BJ (cell line): ENCODE data around the gene POU2F3. TPM values are rescaled to one million over a fixed set of nuclear protein-coding genes. Genes with fewer than 3 reads are reported as not detected.

Experiments used
- CTCF ChIA-PET: fragments of 350-600 bp; formaldehyde crosslinking; extraction: SDS; loops from one replicate; lab custom pipeline; 2021; ENCODE audit warnings: antibody characterized with exemption, inconsistent platforms; lab: Yijun Ruan, JAX
- POLR2A ChIA-PET: fragments of 300-600 bp; sonication (Branson Sonifier 250); formaldehyde crosslinking; extraction: SDS; loops from one replicate; lab custom pipeline; 2021; ENCODE audit warnings: antibody characterized with exemption; lab: Charles Lee
- DNase-seq: peaks from one replicate; pipeline ENCODE4 v3.0.0-alpha.2; 2011; ENCODE audit warnings: low read depth
- H3K27me3 ChIP-seq: 2 replicates; pipeline ENCODE4 v1.6.0; 2011; ENCODE audit warnings: low read length; ENCODE audit not compliant: control insufficient read depth, insufficient read depth
- H3K36me3 ChIP-seq: 2 replicates; pipeline ENCODE4 v1.5.1; 2011; ENCODE audit warnings: low read length; ENCODE audit not compliant: control insufficient read depth, insufficient read depth
- H3K4me3 ChIP-seq: 2 replicates; pipeline ENCODE4 v1.5.1; 2011; ENCODE audit warnings: low read depth, mild to moderate bottlenecking, control low read depth, low read length
- polyA plus RNA-seq: library from polyadenylated mRNA; depleted of rRNA; stranded (reverse); fragments of >200 nt; gene quantifications from 2 replicates; pipeline ENCODE4 v1.2.3, GENCODE V29; 2011
- TF ChIP-seq, protein P1 (sequence below): IDR thresholded peaks from 2 replicates; pipeline ENCODE4 v1.5.1; 2011; ENCODE audit warnings: low read depth, mild to moderate bottlenecking, control low read depth, inconsistent platforms, low read length, moderate library complexity; ENCODE audit not compliant: insufficient read depth

Gene POU2F3
- polyA plus RNA-seq, 1 experiment, result 0.06 TPM

DNA sequence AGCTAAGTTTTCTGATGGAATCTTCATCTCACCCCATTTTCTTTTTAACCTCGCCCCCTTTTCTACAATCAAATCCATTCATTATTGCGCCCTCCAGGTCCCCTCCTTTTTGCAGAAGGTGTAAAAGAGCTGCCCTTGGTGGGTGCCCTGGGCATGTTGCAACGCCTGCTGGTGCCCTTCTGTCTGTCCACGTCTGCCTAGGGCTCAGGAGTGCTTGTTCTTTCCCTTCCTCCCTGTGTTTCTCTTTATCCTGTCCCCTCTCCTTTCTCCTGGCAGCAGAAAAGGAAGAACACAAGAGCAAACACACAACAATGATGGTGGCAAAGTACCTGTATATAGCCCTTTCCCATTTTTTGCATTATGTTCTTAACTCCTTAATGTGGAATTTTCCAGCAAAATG is 79.0 kb downstream of the POU2F3 start:
- Histone ChIP-seq H3K36me3 (no peaks in the 10 kb centered on the region), H3K27me3 (peaks cover 10% of the 10 kb centered on the region), H3K4me3 (no peak overlapping the region)
- POLR2A ChIA-PET, result no interaction called here
- CTCF ChIA-PET, result interaction anchor here (1.2 to 2.2 kb wide), 3 partner anchors 9 to 16 kb away, joined by 3 to 10 read pairs (median 5); no protein-coding TSS in a partner anchor
- TF ChIP-seq, protein P1, sequence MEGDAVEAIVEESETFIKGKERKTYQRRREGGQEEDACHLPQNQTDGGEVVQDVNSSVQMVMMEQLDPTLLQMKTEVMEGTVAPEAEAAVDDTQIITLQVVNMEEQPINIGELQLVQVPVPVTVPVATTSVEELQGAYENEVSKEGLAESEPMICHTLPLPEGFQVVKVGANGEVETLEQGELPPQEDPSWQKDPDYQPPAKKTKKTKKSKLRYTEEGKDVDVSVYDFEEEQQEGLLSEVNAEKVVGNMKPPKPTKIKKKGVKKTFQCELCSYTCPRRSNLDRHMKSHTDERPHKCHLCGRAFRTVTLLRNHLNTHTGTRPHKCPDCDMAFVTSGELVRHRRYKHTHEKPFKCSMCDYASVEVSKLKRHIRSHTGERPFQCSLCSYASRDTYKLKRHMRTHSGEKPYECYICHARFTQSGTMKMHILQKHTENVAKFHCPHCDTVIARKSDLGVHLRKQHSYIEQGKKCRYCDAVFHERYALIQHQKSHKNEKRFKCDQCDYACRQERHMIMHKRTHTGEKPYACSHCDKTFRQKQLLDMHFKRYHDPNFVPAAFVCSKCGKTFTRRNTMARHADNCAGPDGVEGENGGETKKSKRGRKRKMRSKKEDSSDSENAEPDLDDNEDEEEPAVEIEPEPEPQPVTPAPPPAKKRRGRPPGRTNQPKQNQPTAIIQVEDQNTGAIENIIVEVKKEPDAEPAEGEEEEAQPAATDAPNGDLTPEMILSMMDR, result no peak
- DNase-seq, result no peak

DNA sequence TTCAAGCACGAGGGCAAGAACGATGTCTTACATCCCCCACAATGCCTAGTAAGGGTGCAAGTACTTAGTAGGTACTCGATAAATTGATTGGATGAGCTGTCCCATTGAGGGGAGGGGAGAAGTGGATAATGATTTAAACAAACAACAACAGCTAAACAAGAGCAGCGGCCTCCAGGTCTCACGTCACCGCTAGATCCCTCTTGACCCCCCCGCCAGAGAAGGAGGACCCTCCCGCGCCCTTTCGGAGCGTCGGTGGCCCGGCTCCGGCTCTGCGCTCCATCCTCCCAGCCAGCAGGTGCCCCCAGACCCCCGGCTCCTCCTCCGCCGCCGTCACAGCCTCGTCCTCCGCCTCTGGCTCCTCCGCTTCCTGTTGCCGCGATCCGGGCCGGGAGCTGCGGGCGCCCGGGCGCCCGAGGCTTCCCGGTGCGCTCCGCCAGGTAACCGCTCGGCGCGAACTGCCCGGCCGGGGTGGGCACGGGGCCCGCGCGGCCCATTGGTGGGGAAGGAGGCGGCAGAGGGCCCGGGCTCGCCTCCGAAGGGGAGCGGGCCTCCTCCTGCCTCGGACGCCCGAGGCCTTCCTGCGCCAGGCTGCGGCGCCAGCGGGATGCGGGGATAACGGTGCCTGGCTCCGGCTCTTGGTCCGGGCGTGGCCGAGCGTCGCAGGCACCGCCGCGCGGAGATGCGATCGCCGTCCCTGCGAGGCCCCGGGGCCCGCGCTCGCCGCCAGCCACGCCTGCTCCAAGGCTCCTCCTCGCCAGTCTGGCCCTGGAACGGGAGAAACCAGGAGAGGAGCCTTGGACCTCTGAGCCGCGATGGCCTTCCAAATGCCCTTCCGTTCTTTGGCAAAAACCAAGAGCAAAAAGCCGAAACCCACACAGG is 85.2 kb downstream of the POU2F3 start, which contains the start of gene TLCD5:
TSS of gene TLCD5 (plus strand) at position 368 of the 879 bp plus-strand sequence. CDS start 2,143 bp downstream, outside the sequence.
- POLR2A ChIA-PET, result no interaction called here
- DNase-seq, result no peak
- TF ChIP-seq, protein P1, result peak; percentile 33; the same call in 1 of the 2 replicates
- H3K36me3 ChIP-seq, result peaks cover 3% of the 10 kb centered on the region
- no peaks in the 10 kb centered on the region for H3K27me3 ChIP-seq
- CTCF ChIA-PET, result interaction anchor here (1.6 to 2.4 kb wide), 2 partner anchors 18 to 23 kb away, joined by 4 to 15 read pairs; no protein-coding TSS in a partner anchor
- H3K4me3 ChIP-seq, result peak within 1 kb of the TSS; percentile 62

DNA sequence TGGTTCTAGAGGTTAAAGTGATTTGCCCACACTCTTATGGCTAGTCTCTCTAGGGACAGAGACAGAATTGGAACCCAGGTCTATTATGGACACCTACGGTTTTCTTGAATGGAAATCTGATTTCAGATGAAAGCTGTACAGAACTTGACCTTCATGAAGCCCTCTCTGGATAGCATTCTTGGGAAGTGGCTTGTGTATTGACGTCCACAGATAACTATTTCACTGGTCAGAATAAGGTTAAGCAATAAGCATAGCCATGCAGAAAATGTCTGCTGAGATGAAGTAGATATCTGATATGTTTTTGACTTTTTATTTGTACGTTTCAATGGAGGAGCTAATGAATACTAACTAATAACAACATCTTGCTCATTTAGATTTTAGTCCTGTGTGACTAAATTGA is 86.3 kb downstream of the POU2F3 start:
- Histone ChIP-seq H3K36me3 (peaks cover 3% of the 10 kb centered on the region), H3K4me3 (peak overlapping the region; percentile 62), H3K27me3 (no peaks in the 10 kb centered on the region)
- no peak for DNase-seq
- ChIA-PET POLR2A (no interaction called here), CTCF (interaction anchor here (1.0 to 2.4 kb wide), 4 partner anchors 9 to 24 kb away, joined by 3 to 15 read pairs (median 4); partner anchors contain the start of gene ARHGEF12)
- TF ChIP-seq, protein P1, result no peak

DNA sequence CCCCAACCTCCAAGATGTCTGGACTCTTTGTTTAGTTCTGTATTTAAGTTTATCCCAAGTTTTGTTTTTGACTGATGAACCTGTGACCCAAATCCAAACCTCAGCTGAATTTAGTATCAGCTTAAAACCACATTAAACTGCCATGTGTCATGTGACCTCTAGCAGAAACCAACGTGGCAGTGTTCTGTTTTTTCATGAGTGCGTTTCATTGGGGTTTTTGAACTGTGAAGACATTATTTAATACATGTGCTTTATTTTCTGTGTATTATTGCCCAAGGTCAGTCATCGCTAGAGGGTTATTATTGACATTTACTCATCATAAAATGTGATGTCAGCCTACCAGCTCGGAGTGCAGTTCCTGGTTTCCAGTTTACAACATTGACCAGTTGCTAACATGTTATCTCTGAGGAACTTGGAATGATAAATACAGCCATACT is 86.9 kb downstream of the POU2F3 start:
- Histone ChIP-seq H3K4me3 (no peak overlapping the region), H3K27me3 (no peaks in the 10 kb centered on the region), H3K36me3 (peaks cover 3% of the 10 kb centered on the region)
- POLR2A ChIA-PET, result no interaction called here
- TF ChIP-seq, protein P1, result no peak
- CTCF ChIA-PET, result interaction anchor here (1.0 to 2.4 kb wide), 4 partner anchors 8 to 24 kb away, joined by 3 to 15 read pairs (median 4); partner anchors contain the start of gene ARHGEF12
- DNase-seq, result no peak

DNA sequence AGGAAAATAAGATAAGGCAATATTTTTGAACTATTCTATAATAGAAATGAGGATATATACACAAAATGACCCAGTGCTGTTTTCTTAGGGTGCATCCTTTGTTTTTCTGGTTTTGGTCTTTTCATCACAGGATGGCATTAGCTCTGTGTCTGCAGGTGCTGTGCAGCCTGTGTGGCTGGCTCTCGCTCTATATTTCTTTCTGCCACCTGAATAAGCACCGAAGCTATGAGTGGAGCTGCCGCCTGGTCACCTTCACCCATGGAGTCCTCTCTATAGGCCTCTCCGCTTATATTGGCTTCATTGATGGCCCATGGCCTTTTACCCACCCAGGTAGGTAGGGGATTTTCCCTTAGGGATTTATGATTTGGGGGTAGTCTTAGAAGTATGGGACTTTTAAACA is 87.4 kb downstream of the POU2F3 start:
- CTCF ChIA-PET, result interaction anchor here (1.3 to 2.4 kb wide), 2 partner anchors 9 to 25 kb away, joined by 4 to 15 read pairs; partner anchors contain the start of gene ARHGEF12
- H3K4me3 ChIP-seq, result no peak overlapping the region

More for the DNA sequence above, 87.4 kb downstream of the POU2F3 start:
- no peak for DNase-seq
- Histone ChIP-seq H3K27me3 (no peaks in the 10 kb centered on the region), H3K36me3 (peaks cover 3% of the 10 kb centered on the region)
- POLR2A ChIA-PET, result no interaction called here
- TF ChIP-seq, protein P1, result no peak
